ENCODE measurements around the gene ZYX. TPM values are rescaled to one million over a fixed set of nuclear protein-coding genes. Genes with fewer than 3 reads are reported as not detected.
A peak's percentile ranks its signal among the peaks of the same experiment; 100 is the strongest.

The ZYX gene
- total and polyA plus RNA-seq, 7 experiments from 2014 or later, result 54.2 to 264 (median 122) TPM

DNA sequence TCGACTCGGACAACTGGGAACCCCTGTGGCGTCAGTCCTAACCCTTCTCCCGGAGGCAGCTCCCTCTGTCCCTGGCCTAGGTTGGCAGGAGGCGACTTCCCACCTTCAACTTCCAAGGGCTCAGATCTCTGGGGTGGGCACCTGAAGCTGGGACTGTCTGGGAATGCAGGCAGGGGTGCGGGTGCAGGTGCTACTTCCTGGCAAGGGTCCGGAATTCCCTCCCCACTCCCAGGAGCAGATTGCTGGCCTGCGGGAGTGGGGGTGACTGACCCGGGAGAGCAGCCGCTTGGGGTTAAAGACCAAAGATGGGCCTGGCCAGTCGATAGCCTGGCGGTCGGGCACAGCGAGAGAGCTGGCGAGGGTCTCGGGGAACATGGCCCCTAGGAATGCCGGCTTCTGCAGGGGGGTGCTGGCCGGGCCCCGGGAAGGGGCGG lies 27.1 kb downstream of the ZYX start:
- Mint-ChIP-seq H3K27ac (peak overlapping the region in 7 of 9 donors; percentile 88 to 97 (median 92)), H3K27me3 (peaks cover 0 to 14% (median 0%) of the 10 kb centered on the region in 5 donors), H3K9me3 (no peaks in the 10 kb centered on the region), H3K4me1 (peaks cover 23 to 91% (median 89%) of the 10 kb centered on the region in 7 donors), H3K4me3 (peak overlapping the region; percentile 77 to 98 (median 94)), H3K36me3 (peaks cover 0 to 15% (median 0%) of the 10 kb centered on the region in 5 donors)
- H3K27ac ChIP-seq (ENCODE audit: low read depth, low read length), result peak overlapping the region; percentile 69
- peak overlapping the region; percentile 59 for H3K4me3 ChIP-seq (ENCODE audit: low read length)
- no peaks in the 10 kb centered on the region for H3K9me3 ChIP-seq (ENCODE audit: control insufficient read depth in 2 of 3, low read length in 3 of 3)
- ATAC-seq, result no peak
- ChIA-PET CTCF (interaction anchor here (1.1 to 6.4 kb wide), 18 partner anchors 8 to 168 kb away, joined by 3 to 40 read pairs (median 5); no protein-coding TSS in a partner anchor), POLR2A (interaction anchor here (0.6 to 11.4 kb wide), 14 partner anchors 8 to 180 kb away, joined by 3 to 223 read pairs (median 6); partner anchors contain the start of genes CASP2, GSTK1 and ZYX)
- H3K4me1 ChIP-seq (ENCODE audit: control insufficient read depth in 2 of 2, insufficient read depth in 2 of 2, low read length in 2 of 2), result peaks cover 31 to 44% of the 10 kb centered on the region in 2 donors
- H3K27me3 ChIP-seq (ENCODE audit: control insufficient read depth in 2 of 2, insufficient read depth in 2 of 2, low read length in 2 of 2), result no peaks in the 10 kb centered on the region
- peaks cover 0 to 7% (median 0%) of the 10 kb centered on the region in 3 experiments for H3K36me3 ChIP-seq (ENCODE audit: control insufficient read depth in 2 of 3, insufficient read depth in 3 of 3, low read length in 3 of 3)
- DNase-seq, result no peak
- intact Hi-C loops (cut with micrococcal nuclease), result loop anchor here (2.0 to 5.0 kb wide), 5 partner anchors 36 to 601 kb away; partner anchors contain the start of gene FAM131B (in 1 of the 2)

- intact Hi-C loops (cut with micrococcal nuclease), result loop anchor here (1.0 to 5.0 kb wide), 7 partner anchors 29 to 602 kb away; partner anchors contain the start of gene FAM131B (in 1 of the 2)
- Mint-ChIP-seq H3K4me3 (peak within 1 kb of the TSS; percentile 77 to 98 (median 94)), H3K27ac (peak within 1 kb of the TSS; percentile 61 to 97 (median 94)), H3K27me3 (peaks cover 0 to 14% (median 0%) of the 10 kb centered on the region in 5 donors), H3K4me1 (peaks cover 23 to 88% (median 87%) of the 10 kb centered on the region in 7 donors), H3K36me3 (peaks cover 0 to 11% (median 0%) of the 10 kb centered on the region in 5 donors), H3K9me3 (no peaks in the 10 kb centered on the region)
- Histone ChIP-seq H3K9me3 (ENCODE audit: control insufficient read depth in 2 of 3, low read length in 3 of 3) (no peaks in the 10 kb centered on the region), H3K27me3 (ENCODE audit: control insufficient read depth in 2 of 2, insufficient read depth in 2 of 2, low read length in 2 of 2) (no peaks in the 10 kb centered on the region), H3K4me3 (ENCODE audit: low read length) (peak within 1 kb of the TSS; percentile 59), H3K27ac (ENCODE audit: low read depth, low read length) (peak within 1 kb of the TSS; percentile 69), H3K36me3 (ENCODE audit: control insufficient read depth in 2 of 3, insufficient read depth in 3 of 3, low read length in 3 of 3) (peaks cover 0 to 7% (median 0%) of the 10 kb centered on the region in 3 experiments), H3K4me1 (ENCODE audit: control insufficient read depth in 2 of 2, insufficient read depth in 2 of 2, low read length in 2 of 2) (peaks cover 31 to 44% of the 10 kb centered on the region in 2 donors)
- ATAC-seq (peak; percentile 83), DNase-seq (peak in 7 of 9 donors; percentile 52 to 67 (median 62))
- POLR2A ChIA-PET, result interaction anchor here (0.6 to 11.4 kb wide), 8 partner anchors 16 to 181 kb away, joined by 3 to 223 read pairs (median 6); partner anchors contain the start of gene ZYX
- CTCF ChIA-PET, result interaction anchor here (0.6 to 6.4 kb wide), 13 partner anchors 8 to 169 kb away, joined by 3 to 40 read pairs (median 11); no protein-coding TSS in a partner anchor
Measured at GRCh38 chr7:143408686-143409561, 27.8 kb downstream of the ZYX start, which contains the start of gene EPHA1. Gene EPHA1, minus strand, starts transcription at chr7:143408856. Its CDS starts 51 bp downstream, at chr7:143408805.

- no peaks in the 10 kb centered on the region for H3K9me3 ChIP-seq (ENCODE audit: control insufficient read depth in 2 of 3, low read length in 3 of 3)
- Mint-ChIP-seq H3K27ac (peak overlapping the region in 7 of 9 donors; percentile 51 to 96 (median 83)), H3K4me3 (peak overlapping the region in 6 of 10 donors; percentile 25 to 98 (median 88)), H3K36me3 (peaks cover 0 to 16% (median 5%) of the 10 kb centered on the region in 5 donors), H3K4me1 (peaks cover 23 to 77% (median 72%) of the 10 kb centered on the region in 7 donors), H3K27me3 (peaks cover 0 to 13% (median 0%) of the 10 kb centered on the region in 5 donors), H3K9me3 (no peaks in the 10 kb centered on the region)
- DNase-seq (no peak), ATAC-seq (no peak)
- no peak overlapping the region for H3K27ac ChIP-seq (ENCODE audit: low read depth, low read length)
- ChIA-PET CTCF (interaction anchor here (0.7 to 6.4 kb wide), 5 partner anchors 26 to 170 kb away, joined by 3 to 40 read pairs (median 11); no protein-coding TSS in a partner anchor), POLR2A (interaction anchor here (1.0 to 11.4 kb wide), 2 partner anchors 30 to 31 kb away, joined by 3 to 223 read pairs; partner anchors contain the start of gene ZYX)
- no peaks in the 10 kb centered on the region for H3K27me3 ChIP-seq (ENCODE audit: control insufficient read depth in 2 of 2, insufficient read depth in 2 of 2, low read length in 2 of 2)
- peaks cover 0 to 8% (median 0%) of the 10 kb centered on the region in 3 experiments for H3K36me3 ChIP-seq (ENCODE audit: control insufficient read depth in 2 of 3, insufficient read depth in 3 of 3, low read length in 3 of 3)
- peaks cover 29 to 32% of the 10 kb centered on the region in 2 donors for H3K4me1 ChIP-seq (ENCODE audit: control insufficient read depth in 2 of 2, insufficient read depth in 2 of 2, low read length in 2 of 2)
- no peak overlapping the region for H3K4me3 ChIP-seq (ENCODE audit: low read length)
- intact Hi-C loops (cut with micrococcal nuclease), result loop anchor here in 1 of 2 donors (10.0 kb wide), 1 partner anchor 406 kb away; no protein-coding TSS in a partner anchor
Measured at GRCh38 chr7:143410521-143411004, 29.4 kb downstream of the ZYX start.

DNA sequence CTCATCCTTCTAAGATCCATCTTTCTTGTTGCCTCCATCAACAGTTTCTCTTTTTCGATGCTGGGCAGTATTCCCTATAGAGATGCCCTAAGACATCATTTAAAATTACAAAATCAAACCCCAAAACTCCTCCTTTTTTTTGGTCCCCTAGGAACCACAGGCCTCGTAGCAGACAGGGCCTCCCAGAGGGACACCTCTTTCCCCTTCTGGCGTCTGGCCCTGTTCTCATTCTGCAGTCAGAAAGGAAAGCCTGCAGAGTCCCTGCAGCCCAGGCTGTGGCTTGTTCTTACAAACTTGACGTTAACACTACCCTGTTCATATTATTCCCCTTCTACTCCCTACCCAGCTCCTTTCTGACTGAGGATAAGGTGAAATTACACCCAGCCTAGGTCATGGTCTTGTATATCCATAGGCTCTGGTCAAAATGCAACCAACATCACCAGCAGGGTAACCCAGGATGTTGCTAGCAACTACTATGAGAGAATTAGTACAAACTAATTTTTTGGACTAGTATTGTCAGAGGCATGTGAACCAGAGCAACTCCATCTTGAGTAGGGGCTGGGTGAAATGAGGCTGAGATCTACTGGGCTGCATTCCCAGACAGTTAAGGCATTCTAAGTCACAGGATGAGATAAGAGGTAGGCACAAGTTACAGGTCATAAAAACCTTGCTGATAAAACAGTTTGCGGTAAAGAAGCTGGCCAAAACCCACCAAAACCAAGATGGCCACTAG lies 31.0 kb downstream of the ZYX start:
- ATAC-seq (no peak), DNase-seq (no peak)
- Histone ChIP-seq H3K36me3 (ENCODE audit: control insufficient read depth in 2 of 3, insufficient read depth in 3 of 3, low read length in 3 of 3) (peaks cover 0 to 13% (median 0%) of the 10 kb centered on the region in 3 experiments), H3K27ac (ENCODE audit: low read depth, low read length) (no peak overlapping the region), H3K4me3 (ENCODE audit: low read length) (no peak overlapping the region), H3K4me1 (ENCODE audit: control insufficient read depth in 2 of 2, insufficient read depth in 2 of 2, low read length in 2 of 2) (peaks cover 17 to 25% of the 10 kb centered on the region in 2 donors), H3K9me3 (ENCODE audit: control insufficient read depth in 2 of 3, low read length in 3 of 3) (no peaks in the 10 kb centered on the region), H3K27me3 (ENCODE audit: control insufficient read depth in 2 of 2, insufficient read depth in 2 of 2, low read length in 2 of 2) (no peaks in the 10 kb centered on the region)
- peaks cover 22 to 71% (median 57%) of the 10 kb centered on the region in 7 donors for H3K4me1 Mint-ChIP-seq
- CTCF ChIA-PET, result interaction anchor here (0.6 to 2.0 kb wide), 4 partner anchors 9 to 173 kb away, joined by 3 to 7 read pairs (median 4); no protein-coding TSS in a partner anchor
- intact Hi-C loops (cut with micrococcal nuclease), result loop anchor here in 1 of 2 donors (10.0 kb wide), 1 partner anchor 407 kb away; no protein-coding TSS in a partner anchor
- no peaks in the 10 kb centered on the region for H3K9me3 Mint-ChIP-seq
- H3K27me3 Mint-ChIP-seq, result peaks cover 0 to 13% (median 0%) of the 10 kb centered on the region in 5 donors
- peak overlapping the region in 1 of 10 donors; percentile 29 for H3K4me3 Mint-ChIP-seq
- peak overlapping the region in 5 of 9 donors; percentile 28 to 96 (median 58) for H3K27ac Mint-ChIP-seq
- H3K36me3 Mint-ChIP-seq, result peaks cover 0 to 18% (median 9%) of the 10 kb centered on the region in 5 donors
- POLR2A ChIA-PET, result interaction anchor here (1.0 kb wide), 1 partner anchor 40 kb away, joined by 3 read pairs; no protein-coding TSS in a partner anchor

GRCh38 chr7:143413123-143413522 lies 32.0 kb downstream of the ZYX start:
- POLR2A ChIA-PET, result no interaction called here
- Mint-ChIP-seq H3K4me3 (peak overlapping the region in 1 of 10 donors; percentile 52), H3K36me3 (peaks cover 0 to 23% (median 16%) of the 10 kb centered on the region in 5 donors)

More at GRCh38 chr7:143413123-143413522, 32.0 kb downstream of the ZYX start:
- peaks cover 0 to 18% (median 0%) of the 10 kb centered on the region in 3 experiments for H3K36me3 ChIP-seq (ENCODE audit: control insufficient read depth in 2 of 3, insufficient read depth in 3 of 3, low read length in 3 of 3)
- CTCF ChIA-PET, result no interaction called here
- H3K4me1 ChIP-seq (ENCODE audit: control insufficient read depth in 2 of 2, insufficient read depth in 2 of 2, low read length in 2 of 2), result peaks cover 11 to 15% of the 10 kb centered on the region in 2 donors
- no peak overlapping the region for H3K27ac ChIP-seq (ENCODE audit: low read depth, low read length)
- Mint-ChIP-seq H3K27me3 (peaks cover 0 to 6% (median 0%) of the 10 kb centered on the region in 5 donors), H3K27ac (peak overlapping the region in 2 of 9 donors; percentile 58 to 65), H3K9me3 (no peaks in the 10 kb centered on the region), H3K4me1 (peaks cover 13 to 63% (median 50%) of the 10 kb centered on the region in 7 donors)
- no peaks in the 10 kb centered on the region for H3K27me3 ChIP-seq (ENCODE audit: control insufficient read depth in 2 of 2, insufficient read depth in 2 of 2, low read length in 2 of 2)
- H3K4me3 ChIP-seq (ENCODE audit: low read length), result no peak overlapping the region
- intact Hi-C loops (cut with micrococcal nuclease), result loop anchor here in 1 of 2 donors (10.0 kb wide), 1 partner anchor 408 kb away; no protein-coding TSS in a partner anchor
- DNase-seq (no peak), ATAC-seq (no peak)
- no peaks in the 10 kb centered on the region for H3K9me3 ChIP-seq (ENCODE audit: control insufficient read depth in 2 of 3, low read length in 3 of 3)

All from naive thymus-derived CD4-positive, alpha-beta T cell (primary cell).